HCT116 (cell line): ENCODE results near the gene EHD1. TPM values are rescaled to one million over a fixed set of nuclear protein-coding genes. Genes with fewer than 3 reads are reported as not detected.

Experiments
- ATAC-seq: fragments of 200-7000 bp; cut with Tn5 transposase; 2 replicates; pipeline ENCODE4 v1.9.1; 2020; ENCODE audit warnings: mild to moderate bottlenecking, moderate library complexity
- BruUV-seq: library from RNA; stranded (reverse); fragments of 400-500 nt; replicated peaks from 2 replicates; lab custom pipeline; 2021; lab: Mats Ljungman, UMichigan
- CTCF ChIA-PET: fragments of 300-600 bp; sonication (Branson Sonifier 250); formaldehyde crosslinking; loops from one replicate; lab custom pipeline; 2021; ENCODE audit warnings: antibody characterized with exemption; lab: Charles Lee
- POLR2A ChIA-PET: fragments of 300-600, 350-600 bp; sonication (Branson Sonifier 250); formaldehyde crosslinking; loops from one replicate; lab custom pipeline; 2021; ENCODE audit warnings: antibody characterized with exemption; lab: Charles Lee
- RAD21 ChIA-PET, 2 experiments: fragments of 300-600 bp; sonication (Branson Sonifier 250); formaldehyde crosslinking; loops; one replicate each; lab custom pipeline; 2023; ENCODE audit warnings: low total read pairs in 2 of 2; ENCODE audit not compliant: uncharacterized antibody in 2 of 2, unreplicated experiment in 2 of 2, low non-redundant PET in 1 of 2; lab: Charles Lee
- DNase-seq: peaks from one replicate; pipeline ENCODE4 v3.0.0-alpha.2; 2010; ENCODE audit warnings: low read depth, low spot score
- H2AFZ ChIP-seq: fragments of 200-600 bp; shearing (Covaris generic), sonication (generic); 2 replicates; pipeline ENCODE4 v1.6.1; 2017; ENCODE audit warnings: low read depth, mixed run types, mixed read lengths, antibody characterized with exemption, low read length; ENCODE audit not compliant: poor library complexity, severe bottlenecking
- H3K27ac ChIP-seq: 2 replicates; pipeline ENCODE4 v1.5.1; 2012; ENCODE audit warnings: low read depth, low read length
- H3K27me3 ChIP-seq: fragments of 200-600 bp; sonication (generic); 2 replicates; pipeline ENCODE4 v1.6.1; 2016; ENCODE audit warnings: mixed run types, low read length, mixed read lengths; ENCODE audit not compliant: insufficient read depth
- H3K36me3 ChIP-seq, 2 experiments: fragments of 200-500 bp in 1 of 2; fragments of 200-600 bp in 1 of 2; sonication (Bioruptor generic) in 1 of 2; sonication (generic) in 1 of 2; 2 replicates each; pipeline versions ENCODE4 v1.5.1 to v1.6.1; 2014 to 2016; ENCODE audit warnings: low read length in 2 of 2, inconsistent platforms in 1 of 2, mixed read lengths in 1 of 2, mixed run types in 1 of 2; ENCODE audit not compliant: insufficient read depth in 2 of 2, control insufficient read depth in 1 of 2
- H3K4me1 ChIP-seq, 2 experiments: fragments of 200-600 bp in 1 of 2; sonication (generic) in 1 of 2; 2 replicates each; pipeline versions ENCODE4 v1.5.1 to v1.6.1; 2012 to 2017; ENCODE audit warnings: low read length in 2 of 2, inconsistent platforms in 1 of 2, mild to moderate bottlenecking in 1 of 2, mixed read lengths in 1 of 2, mixed run types in 1 of 2, moderate library complexity in 1 of 2; ENCODE audit not compliant: insufficient read depth in 2 of 2, control insufficient read depth in 1 of 2
- H3K4me2 ChIP-seq: fragments of 200-600 bp; sonication (generic); 2 replicates; pipeline ENCODE4 v1.6.1; 2017; ENCODE audit warnings: mixed run types, low read length, mixed read lengths
- H3K4me3 ChIP-seq, 2 experiments: fragments of 200-600 bp in 1 of 2; sonication (generic) in 1 of 2; replicated peaks in 1 of 2; 2 replicates each; pipeline ENCODE4 v1.5.1; 2011 to 2016; ENCODE audit warnings: low read length in 2 of 2, control low read depth in 1 of 2, low read depth in 1 of 2, mild to moderate bottlenecking in 1 of 2, mixed read lengths in 1 of 2, mixed run types in 1 of 2
- H3K79me2 ChIP-seq: fragments of 200-600 bp; sonication (generic); 2 replicates; pipeline ENCODE4 v1.6.1; 2017; ENCODE audit warnings: mild to moderate bottlenecking, mixed run types, low read length, moderate library complexity, mixed read lengths; ENCODE audit not compliant: insufficient read depth
- H3K9ac ChIP-seq: fragments of 200-600 bp; sonication (generic); 2 replicates; pipeline ENCODE4 v1.6.1; 2016; ENCODE audit warnings: low read length, mixed read lengths
- H3K9me2 ChIP-seq: fragments of 200-600 bp; sonication (generic), shearing (Covaris generic); 2 replicates; pipeline ENCODE4 v1.6.1; 2017; ENCODE audit warnings: mixed run types, mild to moderate bottlenecking, moderate library complexity; ENCODE audit not compliant: insufficient read depth
- H3K9me3 ChIP-seq, 2 experiments: fragments of 200-500 bp in 1 of 2; fragments of 200-600 bp in 1 of 2; sonication (Bioruptor generic) in 1 of 2; sonication (generic) in 1 of 2; 2 replicates each; pipeline ENCODE4 v1.6.1; 2014 to 2017; ENCODE audit warnings: low read length in 2 of 2, mixed read lengths in 2 of 2, inconsistent platforms in 1 of 2, low read depth in 1 of 2, mild to moderate bottlenecking in 1 of 2, mixed run types in 1 of 2, moderate library complexity in 1 of 2; ENCODE audit not compliant: control insufficient read depth in 1 of 2, insufficient read depth in 1 of 2
- H4K20me1 ChIP-seq: fragments of 200-600 bp; sonication (generic), shearing (Covaris generic); 2 replicates; pipeline ENCODE4 v1.6.1; 2017; ENCODE audit warnings: mixed run types, mild to moderate bottlenecking, moderate library complexity; ENCODE audit not compliant: insufficient read depth
- CBX3 ChIP-seq: IDR thresholded peaks from 2 replicates; pipeline ENCODE4 v1.6.1; 2012; ENCODE audit warnings: low read depth
- EGR1 ChIP-seq: IDR thresholded peaks from 2 replicates; pipeline ENCODE4 v1.6.1; 2012; ENCODE audit warnings: low read depth
- EZH2phosphoT487 ChIP-seq: fragments of 200-600 bp; IDR thresholded peaks from 2 replicates; pipeline ENCODE4 v1.6.1; 2018; ENCODE audit warnings: antibody characterized with exemption, borderline replicate concordance
- FOSL1 ChIP-seq: IDR thresholded peaks from 2 replicates; pipeline ENCODE4 v1.6.1; 2012; ENCODE audit warnings: low read depth
- JUND ChIP-seq: IDR thresholded peaks from 2 replicates; pipeline ENCODE4 v1.6.1; 2012
- POLR2A ChIP-seq: IDR thresholded peaks from 2 replicates; pipeline ENCODE4 v1.7.0; 2011; ENCODE audit warnings: borderline replicate concordance; ENCODE audit not compliant: insufficient read depth, insufficient read length; ENCODE audit errors: extremely low read depth
- POLR2AphosphoS5 ChIP-seq: IDR thresholded peaks from 2 replicates; pipeline ENCODE4 v1.6.1; 2011; ENCODE audit warnings: mild to moderate bottlenecking, low read depth, low read length, moderate library complexity
- SIN3A ChIP-seq: IDR thresholded peaks from 2 replicates; pipeline ENCODE4 v1.6.1; 2012; ENCODE audit warnings: low read depth
- TCF7L2 ChIP-seq: IDR thresholded peaks from 2 replicates; pipeline ENCODE4 v1.7.0; 2011; ENCODE audit warnings: borderline replicate concordance, inconsistent platforms; ENCODE audit not compliant: insufficient read depth, insufficient read length; ENCODE audit errors: extremely low read depth
- ZNF274 ChIP-seq: fragments of 200-500 bp; sonication (Bioruptor generic); IDR thresholded peaks from 2 replicates; pipeline ENCODE4 v1.6.1; 2014; ENCODE audit warnings: mild to moderate bottlenecking, low read depth, low read length, inconsistent platforms
- intact Hi-C: fragments of 100-400 bp; cut with micrococcal nuclease; formaldehyde crosslinking; loops from 2 replicates; pipeline ENCODE4 v1.10.0; 2022
- total RNA-seq: library from RNA; stranded (reverse); gene quantifications from one replicate; pipeline ENCODE4 v1.2.1, GENCODE V29; 2021; ENCODE audit not compliant: unreplicated experiment
- TF ChIP-seq, protein P1 (sequence below): IDR thresholded peaks from 2 replicates; pipeline ENCODE4 v1.6.1; 2011; ENCODE audit warnings: mild to moderate bottlenecking, low read length, moderate library complexity; ENCODE audit not compliant: insufficient replicate concordance; ENCODE audit errors: extremely low read depth
- TF ChIP-seq, protein P2 (sequence below), 3 experiments: fragments of 200-600 bp in 1 of 3; sonication (generic) in 1 of 3; IDR thresholded peaks in 2 of 3; conservative IDR thresholded peaks in 1 of 3; 2 replicates each; pipeline ENCODE4 v1.5.1; 2012 to 2017; ENCODE audit warnings: low read depth in 2 of 3, low read length in 2 of 3, antibody characterized with exemption in 1 of 3, borderline replicate concordance in 1 of 3, control low read depth in 1 of 3, mild to moderate bottlenecking in 1 of 3, mixed read lengths in 1 of 3, mixed run types in 1 of 3, moderate library complexity in 1 of 3; ENCODE audit not compliant: insufficient read depth in 1 of 3
- TF ChIP-seq, protein P3 (sequence below): IDR thresholded peaks from 2 replicates; pipeline ENCODE4 v1.6.1; 2012

EHD1 gene
- total RNA-seq, 1 experiment from 2014 or later = 48.1 TPM

DNA sequence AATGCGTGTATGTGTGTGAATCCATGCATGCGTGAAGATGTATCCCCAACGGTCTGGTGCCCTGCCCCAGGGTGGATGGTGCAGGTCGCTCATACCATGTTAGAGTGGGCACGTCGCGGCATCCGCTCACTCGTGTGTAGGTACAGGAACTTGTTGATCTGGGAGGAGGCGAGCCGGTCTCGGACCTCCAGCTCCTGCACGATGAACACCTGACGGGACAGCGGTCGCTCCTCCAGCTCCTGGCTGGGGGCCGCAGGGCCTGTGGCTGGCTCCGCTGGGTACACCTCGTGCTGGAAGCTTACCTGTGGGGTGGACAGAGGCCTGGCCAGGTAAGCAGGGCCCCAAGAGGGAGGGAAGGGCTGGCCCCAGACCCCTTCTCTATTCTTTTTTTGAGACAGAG is 20.1 kb upstream of the EHD1 start (continued):
- TF ChIP-seq, protein P1, sequence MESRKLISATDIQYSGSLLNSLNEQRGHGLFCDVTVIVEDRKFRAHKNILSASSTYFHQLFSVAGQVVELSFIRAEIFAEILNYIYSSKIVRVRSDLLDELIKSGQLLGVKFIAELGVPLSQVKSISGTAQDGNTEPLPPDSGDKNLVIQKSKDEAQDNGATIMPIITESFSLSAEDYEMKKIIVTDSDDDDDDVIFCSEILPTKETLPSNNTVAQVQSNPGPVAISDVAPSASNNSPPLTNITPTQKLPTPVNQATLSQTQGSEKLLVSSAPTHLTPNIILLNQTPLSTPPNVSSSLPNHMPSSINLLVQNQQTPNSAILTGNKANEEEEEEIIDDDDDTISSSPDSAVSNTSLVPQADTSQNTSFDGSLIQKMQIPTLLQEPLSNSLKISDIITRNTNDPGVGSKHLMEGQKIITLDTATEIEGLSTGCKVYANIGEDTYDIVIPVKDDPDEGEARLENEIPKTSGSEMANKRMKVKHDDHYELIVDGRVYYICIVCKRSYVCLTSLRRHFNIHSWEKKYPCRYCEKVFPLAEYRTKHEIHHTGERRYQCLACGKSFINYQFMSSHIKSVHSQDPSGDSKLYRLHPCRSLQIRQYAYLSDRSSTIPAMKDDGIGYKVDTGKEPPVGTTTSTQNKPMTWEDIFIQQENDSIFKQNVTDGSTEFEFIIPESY = no peak
- TF ChIP-seq CBX3 (no peak), ZNF274 (no peak), FOSL1 (no peak), TCF7L2 (no peak)
- TF ChIP-seq, protein P2, sequence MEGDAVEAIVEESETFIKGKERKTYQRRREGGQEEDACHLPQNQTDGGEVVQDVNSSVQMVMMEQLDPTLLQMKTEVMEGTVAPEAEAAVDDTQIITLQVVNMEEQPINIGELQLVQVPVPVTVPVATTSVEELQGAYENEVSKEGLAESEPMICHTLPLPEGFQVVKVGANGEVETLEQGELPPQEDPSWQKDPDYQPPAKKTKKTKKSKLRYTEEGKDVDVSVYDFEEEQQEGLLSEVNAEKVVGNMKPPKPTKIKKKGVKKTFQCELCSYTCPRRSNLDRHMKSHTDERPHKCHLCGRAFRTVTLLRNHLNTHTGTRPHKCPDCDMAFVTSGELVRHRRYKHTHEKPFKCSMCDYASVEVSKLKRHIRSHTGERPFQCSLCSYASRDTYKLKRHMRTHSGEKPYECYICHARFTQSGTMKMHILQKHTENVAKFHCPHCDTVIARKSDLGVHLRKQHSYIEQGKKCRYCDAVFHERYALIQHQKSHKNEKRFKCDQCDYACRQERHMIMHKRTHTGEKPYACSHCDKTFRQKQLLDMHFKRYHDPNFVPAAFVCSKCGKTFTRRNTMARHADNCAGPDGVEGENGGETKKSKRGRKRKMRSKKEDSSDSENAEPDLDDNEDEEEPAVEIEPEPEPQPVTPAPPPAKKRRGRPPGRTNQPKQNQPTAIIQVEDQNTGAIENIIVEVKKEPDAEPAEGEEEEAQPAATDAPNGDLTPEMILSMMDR (IDR thresholded peaks at IDR 0.05 in 2 of 3, conservative IDR thresholded peaks at IDR 0.05 in 1 of 3; ENCODE audit: borderline replicate concordance in 1 of 3, insufficient read depth in 1 of 3, low read depth in 2 of 3, low read length in 2 of 3) = no peak
- TF ChIP-seq, all 23 proteins: peak for 0

DNA sequence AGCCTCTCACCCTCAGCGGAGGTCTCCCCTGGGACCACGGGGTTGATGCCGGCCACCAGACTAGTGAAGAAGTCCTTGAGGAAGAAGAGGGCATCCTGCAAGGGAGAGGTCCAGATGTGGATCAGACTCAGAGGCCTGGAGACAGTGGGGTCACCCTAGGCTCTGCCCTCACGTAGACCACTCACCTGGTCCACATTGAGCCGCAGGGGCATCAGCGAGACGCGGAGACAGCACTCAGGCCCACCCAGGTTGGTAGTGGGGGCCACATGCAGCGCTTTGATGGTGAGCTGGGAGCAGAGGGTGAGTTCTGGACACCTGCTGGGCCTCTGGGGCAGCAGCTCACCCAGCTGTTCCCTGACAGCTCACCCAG is 19.6 kb upstream of the EHD1 start:
- no peaks in the 10 kb centered on the region for H3K9me2 ChIP-seq
- no peaks in the 10 kb centered on the region for H3K79me2 ChIP-seq
- ChIA-PET CTCF (interaction anchor here (0.7 to 1.2 kb wide), 2 partner anchors 18 to 49 kb away, joined by 3 read pairs; no protein-coding TSS in a partner anchor), POLR2A (no interaction called here), RAD21 (no interaction called here)
- no peak overlapping the region for H2AFZ ChIP-seq
- no peaks in the 10 kb centered on the region for H3K36me3 ChIP-seq
- intact Hi-C loops = no loop called here
- ATAC-seq (no peak), DNase-seq (no peak)
- no peaks in the 10 kb centered on the region for H3K27me3 ChIP-seq
- H3K27ac ChIP-seq = no peak overlapping the region
- H3K4me2 ChIP-seq = no peak overlapping the region
- peaks cover 0 to 22% of the 10 kb centered on the region in 2 experiments; a peak in 2 of 4 replicates for H3K4me1 ChIP-seq
- H4K20me1 ChIP-seq = no peaks in the 10 kb centered on the region
- H3K9me3 ChIP-seq = no peaks in the 10 kb centered on the region
- BruUV-seq = no TSS peak
- TF ChIP-seq POLR2A (no peak), CBX3 (no peak), EZH2phosphoT487 (no peak), TCF7L2 (no peak), SIN3A (no peak), EGR1 (no peak), FOSL1 (no peak), POLR2AphosphoS5 (no peak), JUND (no peak)
- TF ChIP-seq, protein P3, sequence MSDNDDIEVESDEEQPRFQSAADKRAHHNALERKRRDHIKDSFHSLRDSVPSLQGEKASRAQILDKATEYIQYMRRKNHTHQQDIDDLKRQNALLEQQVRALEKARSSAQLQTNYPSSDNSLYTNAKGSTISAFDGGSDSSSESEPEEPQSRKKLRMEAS = no peak
- TF ChIP-seq, protein P2 (IDR thresholded peaks at IDR 0.05 in 2 of 3, conservative IDR thresholded peaks at IDR 0.05 in 1 of 3; ENCODE audit: borderline replicate concordance in 1 of 3, insufficient read depth in 1 of 3, low read depth in 2 of 3, low read length in 2 of 3) = no peak
- TF ChIP-seq, protein P1 = no peak
- H3K9ac ChIP-seq = no peak overlapping the region
- no peak overlapping the region for H3K4me3 ChIP-seq
